Stimulated activated CD8-positive, alpha-beta memory T cell treated with anti-CD3 and anti-CD28 coated beads, Interleukin-4, amount 100 ng/mL, for 24 hours (primary cell): Measurements from ENCODE around the gene DENND2A.
"Not testable (repeated sequence)": the region's sequence is repeated elsewhere in the genome, so short reads cannot be mapped to it uniquely, and the experiment has no call there.

Experiments used
- DNase-seq: peaks from one replicate; pipeline ENCODE4 v3.0.0-alpha.2; 2020; ENCODE audit warnings: low read depth

DENND2A gene

DNA sequence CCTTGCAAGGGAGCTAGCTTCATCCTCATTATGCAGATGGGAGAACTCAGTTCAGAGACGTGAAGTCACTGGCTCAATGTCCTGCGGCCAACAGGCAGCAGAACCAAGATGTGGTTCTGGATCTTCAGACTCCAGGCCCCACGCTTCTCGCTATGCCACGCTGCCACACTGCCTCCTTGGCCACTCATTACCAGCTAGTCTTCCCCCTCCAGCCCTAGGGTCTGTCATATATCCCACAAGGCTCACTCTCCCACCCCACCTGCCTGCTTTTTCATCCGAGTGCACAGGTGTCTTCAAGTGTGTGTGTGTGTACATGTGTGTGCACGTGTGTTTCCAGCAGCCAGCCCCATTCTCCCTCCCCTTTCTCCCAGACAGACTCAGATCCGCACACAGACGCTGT is 53.4 kb downstream of the DENND2A start:
- DNase-seq = no peak

DNA sequence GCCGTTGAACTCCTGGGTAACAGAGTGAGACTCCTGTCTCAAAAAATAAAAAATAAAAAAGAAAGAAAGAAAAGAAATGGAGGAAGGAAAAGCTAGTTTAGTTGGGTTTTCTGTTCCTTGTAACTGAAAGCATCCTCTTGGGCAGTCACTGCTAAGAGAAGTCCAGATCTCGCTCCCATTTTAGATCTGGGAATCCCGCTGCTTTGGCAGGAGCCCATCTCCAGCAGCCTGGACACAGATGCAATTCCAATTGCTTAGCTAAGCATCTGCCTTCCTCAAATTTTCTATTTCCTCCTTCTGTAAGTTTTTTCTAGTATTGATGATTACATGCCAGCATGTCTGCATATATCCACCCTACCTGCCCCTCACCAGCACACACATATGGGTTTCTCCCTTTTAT is 54.1 kb downstream of the DENND2A start:
- DNase-seq = no peak

DNA sequence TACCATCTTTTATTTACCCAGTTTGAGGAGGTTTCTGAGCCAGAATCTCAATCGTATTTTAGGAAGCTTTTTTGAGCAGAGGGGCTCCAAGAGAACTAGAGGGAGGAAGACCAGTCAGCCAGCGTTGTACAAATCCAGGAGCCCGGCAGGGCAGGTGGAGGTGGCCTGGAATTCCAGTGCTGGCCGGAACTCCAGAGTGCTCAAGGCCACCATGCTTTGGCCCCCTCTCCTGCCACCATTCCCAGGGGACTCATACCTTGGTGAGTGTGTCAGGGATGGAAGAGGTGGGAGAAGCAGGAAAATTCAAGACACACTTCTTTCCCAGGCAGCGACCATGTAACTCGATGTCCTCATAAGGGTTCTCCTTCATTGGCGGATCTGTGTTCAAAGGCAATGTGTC is 55.3 kb downstream of the DENND2A start:
- no peak for DNase-seq

DNA sequence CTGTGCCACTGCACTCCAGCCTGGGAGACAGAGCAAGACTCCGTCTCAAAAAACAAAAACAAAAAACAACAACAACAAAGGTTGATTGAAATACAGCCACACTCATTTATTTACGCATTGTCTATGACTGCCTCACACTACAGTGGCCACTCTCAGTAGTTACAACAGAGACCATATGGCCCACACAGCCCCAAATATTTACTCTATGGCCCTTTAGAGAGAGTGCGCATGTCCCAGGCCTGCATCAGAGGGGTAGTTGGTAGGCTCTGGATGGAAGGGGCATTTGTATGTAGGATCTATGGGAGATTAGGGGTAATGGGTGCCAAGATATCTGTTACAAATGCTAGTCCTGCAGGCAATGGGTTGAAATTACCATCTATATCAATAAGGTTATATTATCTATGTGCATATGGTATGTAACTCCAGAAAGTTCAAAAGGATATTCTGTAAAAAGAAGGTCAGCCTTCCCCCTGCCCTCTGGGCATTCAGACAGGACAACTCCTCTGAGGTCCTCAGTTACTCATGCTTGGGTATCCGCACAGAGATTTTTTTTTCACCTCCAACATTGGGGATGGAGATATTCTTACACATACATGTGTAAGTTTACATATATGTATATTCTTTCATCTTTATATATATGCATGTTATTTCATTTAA is 56.3 kb downstream of the DENND2A start:
- DNase-seq = no peak

DNA sequence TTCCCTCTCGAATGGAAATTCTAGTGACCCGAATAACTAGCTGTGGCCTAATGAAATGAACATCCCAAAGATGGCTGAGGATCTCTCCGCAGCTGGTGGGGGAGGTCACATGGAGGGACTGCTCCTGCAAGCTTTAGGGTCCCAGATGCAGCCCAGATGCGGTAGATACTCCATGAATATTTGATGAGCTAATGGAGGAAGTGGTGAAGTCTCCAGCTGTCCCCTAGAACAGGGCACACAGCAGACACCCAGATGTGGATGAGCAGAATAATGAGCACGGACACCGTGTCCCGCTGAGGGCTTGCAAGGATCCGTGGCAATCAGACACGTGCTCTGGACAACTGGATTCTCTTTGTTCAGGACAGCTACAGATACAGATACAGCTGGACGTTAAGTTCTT is 59.2 kb downstream of the DENND2A start:
- no peak for DNase-seq

DNA sequence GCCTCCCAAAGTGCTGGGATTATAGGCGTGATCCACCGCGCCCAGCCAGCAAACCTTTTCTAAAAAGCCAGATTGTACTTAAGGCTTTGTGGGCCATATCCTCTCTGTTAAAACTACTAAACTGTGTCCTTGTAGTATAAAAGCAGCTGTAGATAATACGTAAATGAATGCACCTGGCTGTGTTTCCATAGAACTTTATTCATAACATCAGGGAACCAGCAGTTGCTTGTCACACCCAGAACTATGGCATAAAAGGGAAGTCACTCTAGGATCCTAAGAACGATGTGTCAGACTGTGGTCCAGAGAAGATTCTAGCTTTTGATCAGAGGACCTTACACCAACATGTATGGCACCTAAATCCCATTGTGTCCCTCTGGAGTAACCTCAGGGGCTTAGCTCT is 63.0 kb downstream of the DENND2A start:
- no peak for DNase-seq

DNA sequence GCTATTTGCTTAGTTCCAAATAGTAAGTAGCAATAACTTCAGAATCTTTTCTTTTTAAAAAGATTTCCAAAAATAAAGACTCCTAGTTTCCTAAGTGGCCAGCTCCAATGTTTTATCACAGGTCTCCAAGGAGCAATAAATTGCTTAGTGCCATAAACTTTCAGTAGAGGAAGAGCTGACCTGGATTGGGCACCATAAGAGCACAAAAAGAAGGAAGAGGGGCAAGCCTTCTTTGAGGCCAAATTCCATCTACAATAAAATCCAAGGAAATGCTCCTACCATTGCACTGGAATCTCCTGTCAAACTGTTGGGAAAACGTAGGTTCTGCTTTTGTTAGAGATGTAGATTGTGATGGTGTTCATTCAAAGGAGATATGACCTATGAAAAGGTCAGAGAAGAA is 64.0 kb downstream of the DENND2A start:
- no peak for DNase-seq

DNA sequence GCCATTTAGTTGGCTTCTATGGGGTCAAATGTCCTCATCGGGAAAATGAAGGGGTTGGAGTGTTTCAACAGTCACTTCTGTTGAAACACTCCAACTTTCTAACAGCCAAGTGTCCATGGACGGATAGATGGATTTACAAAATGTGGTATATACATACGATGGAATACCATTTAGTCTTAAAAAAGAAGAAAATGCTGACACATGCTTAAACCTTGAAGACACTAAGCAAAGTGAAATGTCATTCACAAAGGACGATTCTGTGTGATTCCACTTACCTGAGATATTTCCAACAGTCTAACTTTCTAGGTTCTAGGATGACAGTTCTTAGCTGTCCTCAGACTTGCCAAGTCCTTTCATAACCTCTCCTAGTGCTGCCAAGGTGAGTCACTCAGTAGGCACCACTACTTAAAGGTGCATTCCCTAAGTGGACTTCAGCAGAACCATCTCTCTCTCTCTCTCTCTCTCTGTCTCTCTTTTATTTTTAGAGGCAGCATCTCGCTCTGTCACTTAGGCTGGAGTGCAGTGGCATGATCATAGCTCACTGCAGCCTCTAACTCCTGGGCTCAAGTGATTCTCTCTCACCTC is 69.0 kb downstream of the DENND2A start:
- no peak for DNase-seq

DNA sequence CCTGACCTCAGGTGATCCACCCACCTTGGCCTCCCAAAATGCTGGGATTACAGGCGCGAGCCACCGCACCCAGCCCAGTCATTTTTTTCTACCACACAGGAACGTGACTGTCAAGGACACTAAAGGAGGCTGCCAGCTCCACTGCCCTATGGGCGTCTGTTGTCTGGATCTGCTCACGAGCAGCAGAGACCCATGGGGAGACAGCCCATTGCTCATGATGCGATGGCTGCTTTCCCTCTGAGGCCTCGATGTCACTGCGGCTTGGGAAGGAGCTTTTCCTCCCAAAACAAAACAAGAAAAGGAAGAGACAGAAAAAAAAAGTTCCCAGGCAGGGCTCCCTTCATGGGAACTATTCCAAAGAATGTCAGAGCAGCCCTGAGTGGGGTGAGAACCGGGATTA is 70.5 kb downstream of the DENND2A start:
- DNase-seq = no peak

DNA sequence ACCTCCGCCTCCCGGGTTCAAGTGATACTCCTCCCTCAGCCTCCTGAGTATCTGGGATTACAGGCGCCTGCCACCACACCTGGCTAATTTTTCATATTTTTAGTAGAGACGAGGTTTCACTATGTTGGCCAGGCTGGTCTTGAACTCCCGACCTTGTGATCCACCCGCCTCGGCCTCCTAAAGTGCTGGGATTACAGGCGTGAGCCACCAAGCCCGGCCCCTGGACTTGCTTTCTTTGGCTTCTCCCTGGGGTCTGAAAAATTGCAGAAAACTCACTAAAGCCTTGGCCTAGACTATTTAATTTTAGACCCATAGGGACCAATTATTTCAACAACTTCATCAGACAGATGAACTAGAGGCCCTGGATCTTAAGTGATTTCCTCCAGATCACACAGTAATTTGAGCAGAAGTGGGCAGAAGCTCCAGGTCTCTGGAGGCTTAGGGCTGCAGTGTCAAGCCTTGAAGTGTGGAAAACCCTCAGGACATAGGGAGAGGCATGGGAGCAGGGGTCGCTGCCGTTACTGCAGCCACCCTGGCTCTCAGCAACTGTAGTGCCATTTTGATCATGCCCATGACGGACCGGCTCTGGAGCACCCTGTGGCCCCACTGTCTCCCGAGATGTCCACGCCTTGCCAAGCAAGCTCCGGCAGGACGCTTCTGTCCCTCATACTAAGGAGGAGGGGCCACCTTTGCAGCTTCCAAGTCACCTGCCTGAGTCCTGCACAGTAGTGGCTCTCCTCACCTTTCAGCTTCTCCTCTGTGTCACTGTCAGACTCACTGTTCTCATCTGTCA is 72.4 kb downstream of the DENND2A start:
- no peak for DNase-seq

DNA sequence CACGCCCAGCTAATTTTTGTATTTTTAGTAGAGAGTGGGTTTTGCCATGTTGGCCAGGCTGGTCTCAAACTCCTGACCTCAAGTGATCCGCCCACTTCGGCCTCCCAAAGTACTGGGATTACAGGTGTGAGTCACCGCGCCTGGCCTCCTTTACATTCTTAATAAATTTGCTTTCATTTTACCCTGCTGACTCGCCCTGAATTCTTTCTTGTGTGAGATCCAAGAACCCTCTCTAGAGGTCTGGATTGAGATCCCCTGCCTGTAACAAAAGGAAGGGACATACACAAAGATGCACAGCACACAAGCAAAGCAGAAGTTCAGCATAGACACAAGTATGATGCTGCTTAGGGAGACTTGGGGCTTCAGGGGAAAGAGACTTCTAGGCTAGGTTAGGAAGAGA is 74.4 kb downstream of the DENND2A start:
- not testable (repeated sequence) for DNase-seq

DNA sequence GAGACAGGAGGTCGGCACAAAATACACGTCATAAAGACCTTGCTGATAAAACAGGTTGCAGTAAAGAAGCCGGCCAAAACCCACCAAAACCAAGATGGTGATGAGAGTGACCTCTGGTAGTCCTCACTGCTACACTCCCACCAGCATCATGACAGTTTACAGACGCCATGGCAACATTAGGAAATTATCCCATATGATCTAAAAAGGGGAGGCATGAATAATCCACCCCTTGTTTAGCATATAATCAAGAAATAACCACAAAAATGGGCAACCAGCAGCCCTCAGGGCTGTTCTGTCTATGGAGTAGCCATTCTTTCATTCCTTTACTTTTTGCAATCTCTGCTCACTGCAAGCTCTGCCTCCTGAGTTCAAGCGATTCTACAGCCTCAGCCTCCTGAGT is 74.9 kb downstream of the DENND2A start:
- not testable (repeated sequence) for DNase-seq

DNA sequence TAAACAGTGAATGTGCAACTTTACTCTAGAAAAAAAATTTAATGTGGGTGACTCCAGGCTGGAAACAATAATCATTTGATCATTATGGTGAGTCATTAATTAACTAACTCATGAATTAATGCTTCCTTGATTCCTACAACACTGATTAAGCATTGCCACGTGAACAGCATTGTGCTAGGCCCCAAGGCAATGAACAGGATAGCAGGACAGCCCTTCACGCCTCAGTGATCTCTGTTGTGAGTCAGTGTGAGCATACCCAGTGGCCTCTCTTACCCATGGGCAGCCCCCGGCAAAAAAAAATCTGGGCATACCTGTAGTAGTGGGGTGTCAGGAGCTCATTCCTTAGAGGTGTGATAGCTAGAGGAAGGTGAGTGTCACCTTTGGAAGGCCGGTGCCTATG is 76.0 kb downstream of the DENND2A start:
- no peak for DNase-seq

DNA sequence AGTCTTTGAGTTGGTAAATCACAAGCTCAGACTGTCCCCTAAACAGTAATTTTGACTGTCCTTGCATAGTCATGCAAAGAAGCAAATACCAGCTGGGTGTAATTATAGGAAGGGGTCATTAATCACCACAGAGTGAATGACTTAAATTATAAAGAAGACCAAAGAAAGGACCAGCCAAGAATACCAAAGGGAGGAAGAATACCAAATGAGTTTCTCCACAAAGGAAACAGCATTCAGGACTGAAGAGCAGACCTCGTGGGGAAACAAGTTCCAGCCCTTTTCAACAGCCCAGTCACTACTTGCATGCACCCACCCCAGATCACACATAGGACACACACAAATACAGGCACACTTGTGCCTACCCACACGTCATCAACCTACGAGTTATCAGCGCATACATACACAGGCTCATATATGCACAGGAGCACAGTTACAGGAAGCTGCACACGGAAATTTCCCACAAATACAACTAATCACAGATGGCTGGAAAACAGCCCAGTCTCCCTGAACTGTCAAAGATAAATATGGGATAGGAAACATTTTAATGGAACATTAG is 77.6 kb downstream of the DENND2A start:
- no peak for DNase-seq

DNA sequence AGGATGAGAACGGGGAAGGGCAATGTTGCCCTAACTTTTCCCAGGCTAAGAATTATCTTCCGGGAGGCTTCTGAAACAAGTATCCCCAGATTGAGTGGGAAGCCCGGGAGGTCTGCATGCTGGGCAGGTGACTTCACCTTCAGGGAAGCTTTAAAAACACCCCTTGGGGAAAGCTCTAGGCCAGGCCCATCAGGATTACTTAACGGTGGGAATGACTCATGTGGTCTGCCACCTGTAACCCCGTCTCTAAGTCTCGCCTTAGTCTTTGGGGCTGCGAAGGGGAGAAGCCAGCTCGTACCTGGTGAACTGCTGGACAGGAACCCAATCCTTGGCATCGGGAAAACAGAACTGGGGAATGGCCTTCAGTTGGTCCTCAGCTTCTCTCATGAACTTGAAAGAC is 81.2 kb downstream of the DENND2A start:
- no peak for DNase-seq

DNA sequence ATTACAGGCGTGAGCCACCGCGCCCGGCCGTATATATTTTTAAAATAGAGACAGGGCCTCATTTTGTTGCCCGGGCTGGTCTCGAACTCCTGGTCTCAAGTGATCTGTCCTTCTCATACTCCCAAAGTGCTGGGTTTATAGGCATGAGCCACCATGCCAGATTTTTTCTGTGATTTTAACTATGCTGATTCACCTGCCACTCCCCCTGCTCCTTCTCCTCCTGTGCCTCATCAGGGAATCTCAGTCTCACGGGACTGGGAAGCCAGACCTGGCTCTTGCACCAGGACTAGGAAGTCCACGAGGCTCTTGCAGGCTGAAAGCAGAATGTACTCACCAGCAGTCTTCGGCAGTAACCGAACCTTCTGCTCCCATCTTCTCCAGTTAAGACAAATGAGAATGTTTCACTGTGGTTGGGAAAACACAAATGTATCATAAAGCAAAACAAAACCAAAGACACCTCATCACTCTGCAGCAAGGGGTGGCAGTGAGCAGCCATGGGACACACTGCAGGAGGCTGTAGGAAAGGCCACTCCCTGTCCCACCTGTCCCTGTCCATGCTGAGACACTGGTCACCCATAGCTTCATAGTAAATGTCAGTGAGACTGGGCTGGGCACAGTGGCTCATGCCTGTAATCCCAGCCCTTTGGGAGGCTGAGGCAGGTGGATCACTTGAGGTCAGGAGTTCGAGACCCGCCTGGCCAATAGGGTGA is 82.6 kb downstream of the DENND2A start:
- DNase-seq = no peak

DNA sequence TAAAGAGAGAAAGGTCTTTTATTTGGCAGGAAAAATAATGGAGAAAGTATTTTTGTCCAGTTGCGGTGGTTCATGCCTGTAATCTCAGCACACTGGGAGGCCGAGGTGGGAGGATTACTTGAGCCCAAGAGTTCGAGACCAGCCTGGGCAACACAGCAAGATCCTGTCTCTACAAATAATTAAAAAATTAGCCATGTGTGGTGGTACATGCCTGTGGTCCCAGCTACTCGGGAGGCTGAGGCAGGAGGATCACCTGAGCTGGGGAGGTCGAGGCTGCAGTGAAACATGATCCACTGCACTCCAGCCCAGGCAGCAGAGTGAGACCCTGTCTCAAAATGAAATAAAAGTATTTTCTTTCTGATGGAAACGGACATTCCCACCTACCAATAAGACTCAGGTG is 83.5 kb downstream of the DENND2A start:
- no peak for DNase-seq

DNA sequence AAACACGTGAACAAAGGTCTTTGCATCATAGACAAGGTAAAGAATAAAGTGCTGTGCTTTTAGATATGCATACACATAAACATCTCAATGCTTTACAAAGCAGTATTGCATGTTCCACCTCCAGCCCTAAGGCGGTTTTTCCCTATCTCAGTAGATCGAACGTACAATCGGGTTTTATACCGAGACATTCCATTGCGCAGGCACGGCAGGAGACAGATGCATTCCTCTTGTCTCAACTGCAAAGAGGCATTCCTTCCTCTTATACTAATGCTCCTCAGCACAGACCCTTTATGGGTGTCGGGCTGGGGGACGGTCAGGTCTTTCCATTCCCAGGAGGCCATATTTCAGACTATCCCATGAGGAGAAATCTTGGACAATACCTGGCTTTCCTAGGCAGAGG is 87.4 kb downstream of the DENND2A start:
- not testable (repeated sequence) for DNase-seq

DNA sequence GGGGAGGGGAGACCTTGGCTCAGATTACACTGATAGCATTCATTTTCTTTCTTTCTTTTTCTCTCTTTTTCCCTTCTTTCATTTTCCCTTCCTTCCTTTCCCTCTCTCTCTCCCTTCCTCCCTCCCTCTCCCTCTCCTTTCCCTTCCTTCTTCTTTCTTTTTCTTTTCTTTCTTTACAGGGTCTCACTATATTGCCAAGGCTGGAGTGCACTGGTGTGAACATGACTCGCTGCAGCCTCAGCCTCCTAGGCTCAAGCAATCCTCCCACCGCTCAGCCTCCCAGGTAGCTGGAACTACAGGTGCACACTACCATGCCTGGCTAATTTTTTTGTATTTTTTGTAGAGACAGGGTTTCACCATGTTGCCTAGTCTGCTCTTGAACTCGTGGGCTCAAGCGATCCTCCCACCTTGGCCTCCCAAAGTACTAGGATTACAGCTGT is 88.4 kb downstream of the DENND2A start:
- no peak for DNase-seq

DNA sequence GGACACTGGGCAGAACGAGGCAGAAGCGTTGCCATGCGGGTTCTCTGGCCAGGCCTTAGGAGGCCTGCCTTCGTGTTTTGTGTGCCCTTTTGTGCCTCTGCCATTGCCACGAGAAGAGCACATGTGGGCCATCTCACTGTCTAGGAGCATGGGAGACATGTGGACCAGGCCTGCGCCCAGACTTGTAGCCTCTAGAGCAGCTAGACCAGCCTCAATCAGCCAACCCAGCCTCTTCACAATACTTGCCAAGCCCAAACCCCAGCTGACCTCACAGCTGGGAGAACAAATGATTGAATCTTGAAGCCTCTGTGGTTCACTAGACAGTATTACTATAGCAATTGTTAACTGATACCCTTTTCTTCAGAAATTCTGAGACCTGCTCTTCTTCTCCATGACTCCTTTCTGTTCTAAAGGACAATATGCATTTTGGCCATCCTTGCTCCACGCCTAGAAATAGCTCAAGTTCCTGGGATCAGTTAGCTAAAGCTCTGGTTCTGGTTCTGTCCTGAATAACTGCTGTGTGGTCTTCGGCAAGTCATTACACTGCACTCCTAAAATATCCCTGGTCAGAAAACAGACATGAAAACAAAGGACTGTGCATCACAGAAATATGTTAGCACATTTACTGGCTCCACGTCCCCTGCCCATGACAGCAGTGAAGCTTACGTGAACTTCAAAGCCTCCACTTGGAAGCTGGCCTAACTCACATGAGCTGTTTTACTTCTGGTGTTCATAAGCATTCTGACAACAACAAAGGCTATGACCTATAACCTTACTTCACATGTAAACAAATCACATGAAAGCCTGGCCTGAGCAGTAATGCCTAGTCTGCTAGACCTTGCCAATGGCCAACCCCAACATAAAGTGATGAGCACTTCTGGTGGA is 89.0 kb downstream of the DENND2A start:
- no peak for DNase-seq

DNA sequence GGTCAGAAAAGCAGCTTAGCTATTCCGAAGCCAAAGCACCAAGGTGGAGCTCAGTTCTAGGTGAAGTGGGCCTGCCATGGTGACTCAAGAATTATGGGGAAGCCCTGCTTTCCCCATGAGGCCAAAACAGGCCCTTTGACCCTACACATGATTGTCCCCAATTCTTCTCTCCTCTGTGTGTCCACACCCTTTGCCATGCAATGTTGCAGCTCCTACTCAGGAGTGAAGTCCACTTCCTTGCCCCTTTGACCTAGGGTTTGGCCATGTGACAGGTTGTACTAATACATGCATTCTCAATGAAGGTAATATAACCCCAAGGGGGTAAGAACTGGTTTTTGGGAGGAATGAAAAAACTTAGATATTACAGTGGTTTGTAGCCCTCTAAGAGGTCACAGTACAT is 93.7 kb downstream of the DENND2A start:
- DNase-seq = no peak
